B cell (primary cell): ENCODE results near the gene DGKE. TPM values are rescaled to one million over a fixed set of nuclear protein-coding genes. Genes with fewer than 3 reads are reported as not detected.

Experiments used
- ATAC-seq: fragments of 200-7000 bp; cut with Tn5 transposase; one replicate; pipeline ENCODE4 v1.10.0; 2021; ENCODE audit warnings: low read depth, mild to moderate bottlenecking, moderate number of reproducible peaks, moderate library complexity
- CTCF ChIA-PET: fragments of 350-600 bp; sonication (Branson Sonifier 250); formaldehyde crosslinking; loops from one replicate; lab custom pipeline; 2021; ENCODE audit warnings: antibody characterized with exemption, inconsistent platforms; lab: Charles Lee
- POLR2A ChIA-PET: fragments of 350-600 bp; sonication (Branson Sonifier 250); formaldehyde crosslinking; loops from one replicate; lab custom pipeline; 2021; ENCODE audit warnings: antibody characterized with exemption; lab: Charles Lee
- DNase-seq: peaks from one replicate; pipeline ENCODE4 v3.0.0; 2013
- H2AFZ ChIP-seq: 2 replicates; pipeline ENCODE4 v1.6.1; 2012; ENCODE audit warnings: mild to moderate bottlenecking, low read depth, low read length; ENCODE audit not compliant: insufficient read depth, poor library complexity, severe bottlenecking
- H3K27ac ChIP-seq, 2 donors: 1 replicate in 1 of 2; 2 replicates in 1 of 2; pipeline ENCODE4 v1.5.1; 2012 to 2013; ENCODE audit warnings: low read length in 2 of 2, mild to moderate bottlenecking in 2 of 2, moderate library complexity in 1 of 2
- H3K27me3 ChIP-seq, 4 experiments: fragments of 200-600 bp in 1 of 4; sonication (generic) in 1 of 4; replicated peaks in 1 of 4; 1 replicate in 2 of 4; 2 replicates in 2 of 4; pipeline versions ENCODE4 v1.6.1 to v1.7.0; 2013 to 2016; ENCODE audit warnings: low read length in 3 of 4, mild to moderate bottlenecking in 2 of 4, mixed read lengths in 1 of 4, moderate library complexity in 1 of 4; ENCODE audit not compliant: insufficient read depth in 4 of 4, control insufficient read depth in 3 of 4; ENCODE audit errors: control extremely low read depth in 1 of 4
- H3K36me3 ChIP-seq, 2 experiments: replicated peaks in 1 of 2; 1 replicate in 1 of 2; 2 replicates in 1 of 2; pipeline versions ENCODE4 v1.6.1 to v1.7.1; 2013; ENCODE audit warnings: low read length in 1 of 2; ENCODE audit not compliant: insufficient read depth in 2 of 2, control insufficient read depth in 1 of 2; ENCODE audit errors: control extremely low read depth in 1 of 2, extremely low read depth in 1 of 2
- H3K4me1 ChIP-seq, 2 donors: fragments of 200-600 bp in 1 of 2; sonication (generic) in 1 of 2; 1 replicate in 1 of 2; 2 replicates in 1 of 2; pipeline versions ENCODE4 v1.5.1 to v1.6.1; 2013 to 2017; ENCODE audit warnings: low read length in 2 of 2; ENCODE audit not compliant: control insufficient read depth in 2 of 2, insufficient read depth in 2 of 2
- H3K4me2 ChIP-seq: replicated peaks from 2 replicates; pipeline ENCODE3; 2012; ENCODE audit warnings: mild to moderate bottlenecking, low read depth, low read length; ENCODE audit not compliant: poor library complexity, severe bottlenecking
- H3K4me3 ChIP-seq, 5 experiments: fragments of 200-600 bp in 1 of 5; sonication (generic) in 1 of 5; 1 replicate in 3 of 5; 2 replicates in 2 of 5; pipeline versions ENCODE4 v1.5.1 to v1.7.0; 2011 to 2016; ENCODE audit warnings: low read length in 4 of 5, mild to moderate bottlenecking in 4 of 5, low read depth in 2 of 5, control low read depth in 1 of 5, moderate library complexity in 1 of 5; ENCODE audit not compliant: insufficient read depth in 1 of 5; ENCODE audit errors: control extremely low read depth in 1 of 5, extremely low read depth in 1 of 5
- H3K79me2 ChIP-seq: fragments of 200-600 bp; sonication (generic); one replicate; pipeline ENCODE4 v1.6.0; 2016; ENCODE audit warnings: low read length; ENCODE audit not compliant: control insufficient read depth, insufficient read depth
- H3K9ac ChIP-seq: fragments of 200-600 bp; sonication (generic); 2 replicates; pipeline ENCODE4 v1.6.1; 2017; ENCODE audit warnings: mild to moderate bottlenecking, low read length, moderate library complexity
- H3K9me3 ChIP-seq, 3 donors: one replicate each; pipeline versions ENCODE4 v1.6.1 to v1.7.1; 2013; ENCODE audit warnings: low read length in 2 of 3; ENCODE audit not compliant: control insufficient read depth in 2 of 3, insufficient read depth in 1 of 3; ENCODE audit errors: control extremely low read depth in 1 of 3
- H4K20me1 ChIP-seq: 2 replicates; pipeline ENCODE4 v1.6.0; 2012; ENCODE audit warnings: mild to moderate bottlenecking, low read length; ENCODE audit not compliant: insufficient read depth, control insufficient read depth, poor library complexity, severe bottlenecking
- H3K27ac Mint-ChIP-seq: one replicate; pipeline ENCODE4 v1.8.0; 2021; ENCODE audit warnings: mixed read lengths
- H3K27me3 Mint-ChIP-seq: one replicate; pipeline ENCODE4 v1.8.0; 2021; ENCODE audit warnings: mixed read lengths
- H3K4me1 Mint-ChIP-seq: one replicate; pipeline ENCODE4 v1.8.0; 2021; ENCODE audit warnings: mixed read lengths
- H3K4me3 Mint-ChIP-seq: one replicate; pipeline ENCODE4 v1.8.0; 2021; ENCODE audit warnings: mixed read lengths
- H3K9me3 Mint-ChIP-seq: one replicate; pipeline ENCODE4 v1.8.0; 2022; ENCODE audit warnings: mixed read lengths; ENCODE audit not compliant: insufficient read depth
- CTCF ChIP-seq: fragments of 200-600 bp; IDR thresholded peaks from one replicate; pipeline ENCODE4 v1.8.0; 2022; ENCODE audit warnings: antibody characterized with exemption, mild to moderate bottlenecking
- EZH2 ChIP-seq: IDR thresholded peaks from 2 replicates; pipeline ENCODE4 v1.6.1; 2012; ENCODE audit warnings: borderline replicate concordance, low read depth, mild to moderate bottlenecking, moderate library complexity, low read length; ENCODE audit not compliant: insufficient read depth, poor library complexity, severe bottlenecking
- WGBS: methylation state at CpG from one replicate; pipeline ENCODE4 v1.1.5; 2013; ENCODE audit warnings: missing lambda C conversion rate; ENCODE audit not compliant: insufficient coverage; 5-methylcytosine and 5-hydroxymethylcytosine counted together
- intact Hi-C: fragments of 100-400 bp; cut with micrococcal nuclease; formaldehyde crosslinking; loops from one replicate; pipeline ENCODE4 v1.10.0; 2022
- polyA plus RNA-seq: library from polyadenylated mRNA; depleted of rRNA; stranded (reverse); fragments of >200 nt; gene quantifications from 2 replicates; pipeline ENCODE4 v1.2.3, GENCODE V29; 2012
- total RNA-seq, 2 donors: library from RNA; stranded (reverse); fragments of 120-200 nt in 1 of 2; gene quantifications; 1 replicate in 1 of 2; 2 replicates in 1 of 2; pipeline versions ENCODE4 v1.2.3 to v1.2.4, GENCODE V29; 2013 to 2022

The DGKE gene
- total and polyA plus RNA-seq, 2 donors (not counting 1 experiment from before 2014, with no cell fraction given), result 8.9 to 28.1 TPM

- H3K9me3 Mint-ChIP-seq, result no peaks in the 10 kb centered on the region
- Histone ChIP-seq H3K27me3 (no peaks in the 10 kb centered on the region), H3K4me2 (peak overlapping the region; percentile 88), H3K27ac (peak overlapping the region in 1 of 2 donors; percentile 84), H3K4me1 (peaks cover 57 to 65% of the 10 kb centered on the region in 2 donors), H3K9ac (peak overlapping the region; percentile 92), H2AFZ (peak overlapping the region; percentile 92), H3K79me2 (peaks cover 51% of the 10 kb centered on the region), H3K36me3 (no peaks in the 10 kb centered on the region), H3K9me3 (no peaks in the 10 kb centered on the region), H4K20me1 (peaks cover 33% of the 10 kb centered on the region), H3K4me3 (peak overlapping the region; percentile 83 to 93 (median 86))
- peak overlapping the region; percentile 94 for H3K27ac Mint-ChIP-seq
- CTCF ChIA-PET, result interaction anchor here (1.5 to 1.7 kb wide), 2 partner anchors 27 to 78 kb away, joined by 4 to 7 read pairs; partner anchors contain the start of gene DGKE
- DNase-seq (no peak), ATAC-seq (no peak)
- H3K4me1 Mint-ChIP-seq, result peaks cover 70% of the 10 kb centered on the region
- intact Hi-C loops, result loop anchor here (2.0 kb wide), 1 partner anchor 172 kb away; the partner anchor contains the start of gene AKAP1
- POLR2A ChIA-PET, result interaction anchor here (1.3 to 2.3 kb wide), 2 partner anchors 23 to 79 kb away, joined by 3 to 27 read pairs; partner anchors contain the start of genes C17orf67 and DGKE
- 10% methylated on average over 3 of the region's 7 CpGs for WGBS
- TF ChIP-seq CTCF, result no peak
- no peak for TF ChIP-seq EZH2
- H3K4me3 Mint-ChIP-seq, result peak overlapping the region; percentile 98
- no peaks in the 10 kb centered on the region for H3K27me3 Mint-ChIP-seq
These were observed 79.0 kb downstream of the DGKE start for GRCh38 chr17:56913000-56913311.

GRCh38 chr17:56913353-56913866 is 79.5 kb downstream of the DGKE start:
- WGBS, result under 1% methylated on average over 44 of the region's 44 CpGs
- peaks cover 65% of the 10 kb centered on the region for H3K4me1 Mint-ChIP-seq
- no peaks in the 10 kb centered on the region for H3K36me3 ChIP-seq

More at GRCh38 chr17:56913353-56913866, 79.5 kb downstream of the DGKE start:
- DNase-seq (no peak), ATAC-seq (peak; percentile 62)
- peak overlapping the region; percentile 71 to 84 for H3K27ac ChIP-seq
- H4K20me1 ChIP-seq, result peaks cover 33% of the 10 kb centered on the region
- H3K9me3 ChIP-seq, result no peaks in the 10 kb centered on the region
- H3K27me3 ChIP-seq, result no peaks in the 10 kb centered on the region
- TF ChIP-seq CTCF (no peak), EZH2 (no peak)
- ChIA-PET CTCF (interaction anchor here (0.9 to 1.7 kb wide), 3 partner anchors 21 to 79 kb away, joined by 3 to 7 read pairs (median 4); partner anchors contain the start of gene DGKE), POLR2A (interaction anchor here (0.6 to 2.3 kb wide), 4 partner anchors 24 to 1574 kb away, joined by 3 to 27 read pairs (median 7); partner anchors contain the start of genes C17orf67 and DGKE)
- H3K27me3 Mint-ChIP-seq, result no peaks in the 10 kb centered on the region
- H2AFZ ChIP-seq, result peak overlapping the region; percentile 92
- intact Hi-C loops, result loop anchor here (2.0 kb wide), 1 partner anchor 171 kb away; the partner anchor contains the start of gene AKAP1
- H3K4me1 ChIP-seq, result peaks cover 54 to 60% of the 10 kb centered on the region in 2 donors
- peak overlapping the region; percentile 83 to 93 (median 86) for H3K4me3 ChIP-seq
- no peaks in the 10 kb centered on the region for H3K9me3 Mint-ChIP-seq
- H3K4me2 ChIP-seq, result peak overlapping the region; percentile 88
- peak overlapping the region; percentile 94 for H3K27ac Mint-ChIP-seq
- H3K4me3 Mint-ChIP-seq, result peak overlapping the region; percentile 98
- H3K9ac ChIP-seq, result peak overlapping the region; percentile 92
- H3K79me2 ChIP-seq, result peaks cover 51% of the 10 kb centered on the region
